ENCODE results near the gene FRY. TPM values are rescaled to one million over a fixed set of nuclear protein-coding genes. Genes with fewer than 3 reads are reported as not detected.

Gene FRY
- polyA plus RNA-seq, 3 donors from 2014 or later, result 1.4 to 2.8 (median 1.4) TPM

GRCh38 chr13:32347651-32348050 is 316.1 kb downstream of the FRY start:
- DNase-seq, result no peak
- Mint-ChIP-seq H3K4me3 (no peak overlapping the region), H3K27ac (no peak overlapping the region), H3K4me1 (peaks cover 14 to 27% of the 10 kb centered on the region in 2 donors), H3K36me3 (peaks cover 0 to 9% (median 4%) of the 10 kb centered on the region in 3 donors), H3K9me3 (no peaks in the 10 kb centered on the region), H3K27me3 (ENCODE audit: low read depth in 3 of 3) (peaks cover 0 to 1% (median 0%) of the 10 kb centered on the region in 3 donors)

Data from immature natural killer cell (primary cell).